C4-2B (cell line): ENCODE data around the gene RPS14.

Source experiments
- CTCF ChIP-seq: fragments of 450-650 bp; conservative IDR thresholded peaks from 2 replicates; pipeline ENCODE4 v1.5.1; 2017; ENCODE audit warnings: mild to moderate bottlenecking
- ZFX ChIP-seq: fragments of 450-650 bp; IDR thresholded peaks from 2 replicates; pipeline ENCODE4 v1.6.1; 2017

GRCh38 chr5:150481708-150481965 is 32.1 kb upstream of the RPS14 start:
- TF ChIP-seq CTCF (no peak), ZFX (no peak)
